ENCODE measurements around the gene AGK.
"Not testable (repeated sequence)": the region's sequence is repeated elsewhere in the genome, so short reads cannot be mapped to it uniquely, and the experiment has no call there.

AGK gene

GRCh38 chr7:141550386-141551093, 670 bp upstream of the AGK start:
- in situ Hi-C loops (cut with MboI; ENCODE audit: low sequenced_read_pairs): no loop called here

- in situ Hi-C loops (cut with MboI; ENCODE audit: low sequenced_read_pairs): no loop called here
Observed at GRCh38 chr7:141551782-141552181, 572 bp downstream of the AGK start.

- in situ Hi-C loops (cut with MboI; ENCODE audit: low sequenced_read_pairs): no loop called here
Observed at GRCh38 chr7:141557360-141557759, 6.2 kb downstream of the AGK start.

GRCh38 chr7:141557831-141558531, 6.8 kb downstream of the AGK start:
- in situ Hi-C loops (cut with MboI; ENCODE audit: low sequenced_read_pairs): not testable (repeated sequence)

GRCh38 chr7:141558544-141559183, 7.5 kb downstream of the AGK start:
- in situ Hi-C loops (cut with MboI; ENCODE audit: low sequenced_read_pairs): no loop called here

- in situ Hi-C loops (cut with MboI; ENCODE audit: low sequenced_read_pairs): no loop called here
Observed at GRCh38 chr7:141559961-141560360, 8.8 kb downstream of the AGK start.

- in situ Hi-C loops (cut with MboI; ENCODE audit: low sequenced_read_pairs): no loop called here
Observed at GRCh38 chr7:141562036-141562435, 10.8 kb downstream of the AGK start.

- in situ Hi-C loops (cut with MboI; ENCODE audit: low sequenced_read_pairs): no loop called here
Observed at GRCh38 chr7:141562543-141562942, 11.3 kb downstream of the AGK start.

GRCh38 chr7:141562972-141563371, 11.8 kb downstream of the AGK start:
- in situ Hi-C loops (cut with MboI; ENCODE audit: low sequenced_read_pairs): no loop called here

- in situ Hi-C loops (cut with MboI; ENCODE audit: low sequenced_read_pairs): no loop called here
Observed at GRCh38 chr7:141563956-141564623, 12.9 kb downstream of the AGK start.

GRCh38 chr7:141567432-141567831, 16.2 kb downstream of the AGK start:
- in situ Hi-C loops (cut with MboI; ENCODE audit: low sequenced_read_pairs): no loop called here

GRCh38 chr7:141568227-141568626, 17.0 kb downstream of the AGK start:
- in situ Hi-C loops (cut with MboI; ENCODE audit: low sequenced_read_pairs): no loop called here

- in situ Hi-C loops (cut with MboI; ENCODE audit: low sequenced_read_pairs): no loop called here
Observed at GRCh38 chr7:141571059-141571458, 19.8 kb downstream of the AGK start.

GRCh38 chr7:141572175-141572574, 21.0 kb downstream of the AGK start:
- in situ Hi-C loops (cut with MboI; ENCODE audit: low sequenced_read_pairs): no loop called here

- in situ Hi-C loops (cut with MboI; ENCODE audit: low sequenced_read_pairs): no loop called here
Observed at GRCh38 chr7:141573511-141573910, 22.3 kb downstream of the AGK start.

GRCh38 chr7:141575164-141575563, 24.0 kb downstream of the AGK start:
- in situ Hi-C loops (cut with MboI; ENCODE audit: low sequenced_read_pairs): no loop called here

- in situ Hi-C loops (cut with MboI; ENCODE audit: low sequenced_read_pairs): no loop called here
Observed at GRCh38 chr7:141575654-141576448, 24.6 kb downstream of the AGK start.

- in situ Hi-C loops (cut with MboI; ENCODE audit: low sequenced_read_pairs): no loop called here
Observed at GRCh38 chr7:141577043-141577839, 26.0 kb downstream of the AGK start.

GRCh38 chr7:141579953-141580352, 28.7 kb downstream of the AGK start:
- in situ Hi-C loops (cut with MboI; ENCODE audit: low sequenced_read_pairs): not testable (repeated sequence)

GRCh38 chr7:141582063-141582462, 30.9 kb downstream of the AGK start:
- in situ Hi-C loops (cut with MboI; ENCODE audit: low sequenced_read_pairs): not testable (repeated sequence)
